Measurements from ENCODE around the gene SEMA6B. TPM values are rescaled to one million over a fixed set of nuclear protein-coding genes. Genes with fewer than 3 reads are reported as not detected.

Gene SEMA6B
- total and polyA plus RNA-seq, 2 of the 8 experiments (the other 6 are each of a cell fraction or from before 2014, with no cell fraction given), result 31.3 to 54.4 TPM

GRCh38 chr19:4494691-4495064 is 64.8 kb downstream of the SEMA6B start:
- Histone ChIP-seq H3K79me2 (ENCODE audit: control insufficient read depth in 1 of 2, insufficient read depth in 2 of 2, low read length in 2 of 2) (0 out of 4 replicates have a peak, but pooled peaks cover 0 to 3% of the 10 kb centered on the region in 2 experiments), H4K5ac (ENCODE audit: insufficient read length, low read depth, low read length) (no peak overlapping the region), H3K23ac (ENCODE audit: insufficient read length) (no peak overlapping the region), H3K9ac (replicated peaks in 1 of 4; ENCODE audit: extremely low read depth in 1 of 4, low read depth in 3 of 4, low read length in 3 of 4) (no peak overlapping the region), H3K9me3 (ENCODE audit: insufficient read depth in 2 of 2, low read depth in 1 of 2, low read length in 1 of 2) (no peaks in the 10 kb centered on the region), H3K36me3 (ENCODE audit: control insufficient read depth in 2 of 4, insufficient read depth in 4 of 4, low read length in 3 of 4) (peaks cover 14 to 74% (median 55%) of the 10 kb centered on the region in 4 experiments), H2AFZ (ENCODE audit: low read length) (no peak overlapping the region), H4K8ac (ENCODE audit: extremely low read depth, insufficient read depth, low read length) (no peak overlapping the region), H2BK120ac (replicated peaks; ENCODE audit: low read depth, low read length) (no peak overlapping the region), H3K4me2 (ENCODE audit: insufficient read depth in 1 of 2, low read depth in 2 of 2, low read length in 2 of 2) (no peak overlapping the region), H4K20me1 (replicated peaks in 1 of 2; ENCODE audit: control insufficient read depth in 1 of 2, insufficient read depth in 2 of 2, low read length in 2 of 2) (peaks cover 7 to 17% of the 10 kb centered on the region in 2 experiments), H2BK15ac (ENCODE audit: low read length) (no peak overlapping the region), H2AK5ac (ENCODE audit: low read depth, low read length) (no peak overlapping the region), H3K4me1 (replicated peaks in 1 of 4; ENCODE audit: control insufficient read depth in 3 of 4, insufficient read depth in 4 of 4, low read length in 3 of 4) (no peaks in the 10 kb centered on the region), H3K23me2 (ENCODE audit: low read depth, low read length) (peaks cover 10% of the 10 kb centered on the region; the same call in 1 of the 2 replicates), H3K18ac (ENCODE audit: extremely low read depth, low read length) (no peak overlapping the region), H2BK12ac (ENCODE audit: low read depth, low read length) (no peak overlapping the region), H3K56ac (replicated peaks; ENCODE audit: insufficient read length, low read depth, low read length) (no peak overlapping the region), H3K79me1 (ENCODE audit: low read depth, low read length) (peaks cover 6% of the 10 kb centered on the region), H2BK20ac (ENCODE audit: low read length) (no peak overlapping the region), H3K14ac (ENCODE audit: insufficient read length) (no peak overlapping the region), H3K27ac (ENCODE audit: low read depth, low read length) (no peak overlapping the region), H4K91ac (replicated peaks; ENCODE audit: insufficient read length, low read length) (no peak overlapping the region), H2BK5ac (ENCODE audit: low read depth, low read length) (no peak overlapping the region), H3K4me3 (ENCODE audit: extremely low read depth in 1 of 4, insufficient read depth in 2 of 4, low read depth in 3 of 4, low read length in 4 of 4) (no peak overlapping the region), H3K27me3 (replicated peaks in 1 of 4; ENCODE audit: control insufficient read depth in 3 of 4, extremely low read depth in 1 of 4, insufficient read depth in 3 of 4, low read length in 3 of 4) (no peaks in the 10 kb centered on the region; a peak in 1 of 7 replicates), H3K4ac (replicated peaks; ENCODE audit: insufficient read length, low read depth, low read length) (no peak overlapping the region)
- no peak for FAIRE-seq
- no peak for DNase-seq (ENCODE audit: low read depth in 1 of 2, low spot score in 2 of 2)
- POLR2A ChIA-PET (ENCODE audit: partially characterized antibody), result interaction anchor here (0.6 to 3.8 kb wide), 7 partner anchors 9 to 47 kb away, joined by 3 to 19 read pairs (median 4); no protein-coding TSS in a partner anchor
- CTCF ChIA-PET (ENCODE audit: partially characterized antibody), result interaction anchor here (0.6 to 2.7 kb wide), 3 partner anchors 20 to 30 kb away, joined by 3 to 13 read pairs (median 3); no protein-coding TSS in a partner anchor
- 100% methylated on average over 7 of the region's 8 CpGs; no CpG with 5 or more reads in 1 of the 2 experiments for WGBS, 2 experiments (ENCODE audit: extremely low coverage in 1 of 2, insufficient coverage in 1 of 2, insufficient read length in 1 of 2, insufficient replicate concordance in 2 of 2, low coverage in 1 of 2, low lambda C conversion rate in 2 of 2, missing lambda C conversion rate in 1 of 2)
- TF ChIP-seq RXRA (IDR thresholded peaks at IDR 0.05; ENCODE audit: insufficient read depth, low read depth, low read length), result no peak
- TF ChIP-seq HDAC2 (IDR thresholded peaks at IDR 0.05; ENCODE audit: borderline replicate concordance in 1 of 2, low read depth in 2 of 2, low read length in 2 of 2), result no peak
- TF ChIP-seq JUND (IDR thresholded peaks at IDR 0.05; ENCODE audit: low read length), result no peak
- TF ChIP-seq RBBP5 (IDR thresholded peaks at IDR 0.05; ENCODE audit: borderline replicate concordance, low read depth, low read length), result no peak
- TF ChIP-seq CHD2 (IDR thresholded peaks at IDR 0.05; ENCODE audit: low read length), result no peak
- TF ChIP-seq KDM5A (IDR thresholded peaks at IDR 0.05; ENCODE audit: low read length), result no peak
- no peak for TF ChIP-seq SIN3A (conservative IDR thresholded peaks at IDR 0.05 in 1 of 2, IDR thresholded peaks at IDR 0.05 in 1 of 2; ENCODE audit: low read depth in 1 of 2, low read length in 2 of 2)
- no peak for TF ChIP-seq RAD21 (IDR thresholded peaks at IDR 0.05 in 1 of 2, conservative IDR thresholded peaks at IDR 0.05 in 1 of 2; ENCODE audit: low read depth in 2 of 2, low read length in 2 of 2)
- TF ChIP-seq GABPA (IDR thresholded peaks at IDR 0.05; ENCODE audit: borderline replicate concordance, insufficient read depth, low read length), result no peak
- TF ChIP-seq TEAD4 (IDR thresholded peaks at IDR 0.05; ENCODE audit: low read depth, low read length), result no peak
- no peak for TF ChIP-seq BCL11A (IDR thresholded peaks at IDR 0.05; ENCODE audit: low read depth in 2 of 2, low read length in 2 of 2)
- TF ChIP-seq MAX (IDR thresholded peaks at IDR 0.05), result no peak
- no peak for TF ChIP-seq CEBPB (IDR thresholded peaks at IDR 0.05; ENCODE audit: low read depth, low read length)
- TF ChIP-seq SP4 (IDR thresholded peaks at IDR 0.05; ENCODE audit: low read length), result no peak

All from H1 (cell line).